ENCODE measurements around the gene CXCL13. TPM values are rescaled to one million over a fixed set of nuclear protein-coding genes. Genes with fewer than 3 reads are reported as not detected.

Gene CXCL13
- total RNA-seq, 1 donor from 2014 or later = not detected

Other genes with a start within 250 kb of the CXCL13 start
- 6.0 and 7.5 TPM in 2 replicates for gene CNOT6L, start 213.5 kb downstream of the CXCL13 start, total RNA-seq (ENCODE audit: low replicate concordance)

All from neural progenitor cell (in vitro differentiated cells).